ENCODE data around the gene PRR18. TPM values are rescaled to one million over a fixed set of nuclear protein-coding genes. Genes with fewer than 3 reads are reported as not detected.

PRR18 gene
- total and polyA plus RNA-seq, 4 donors = 0.29 to 2.8 (median 1.1) TPM

GRCh38 chr6:166333172-166333995 lies 25.2 kb upstream of the PRR18 start:
- Histone ChIP-seq H3K27me3 (ENCODE audit: control insufficient read depth in 4 of 4, insufficient read depth in 4 of 4, low read length in 3 of 4) (no peaks in the 10 kb centered on the region), H3K9me3 (ENCODE audit: control insufficient read depth in 4 of 4, low read length in 3 of 4) (no peaks in the 10 kb centered on the region), H3K27ac (ENCODE audit: low read depth in 1 of 2, low read length in 2 of 2) (no peak overlapping the region), H3K36me3 (ENCODE audit: control insufficient read depth in 4 of 4, insufficient read depth in 3 of 4, low read depth in 1 of 4, low read length in 3 of 4) (peaks cover 0 to 17% (median 14%) of the 10 kb centered on the region in 4 donors), H3K4me3 (ENCODE audit: low read depth in 1 of 3, low read length in 3 of 3) (no peak overlapping the region), H3K4me1 (ENCODE audit: control insufficient read depth in 4 of 4, insufficient read depth in 4 of 4, low read length in 3 of 4) (peaks cover 0 to 12% (median 5%) of the 10 kb centered on the region in 4 donors), H3K9ac (ENCODE audit: low read depth in 1 of 2, low read length in 2 of 2) (no peak overlapping the region)
- DNase-seq (ENCODE audit: low spot score) = no peak
- WGBS = 86% methylated on average over 23 of the region's 23 CpGs
- no peak for TF ChIP-seq EGR1 (IDR thresholded peaks at IDR 0.05; ENCODE audit: low read depth in 2 of 2)
- no peak for TF ChIP-seq GABPA (IDR thresholded peaks at IDR 0.05 in 1 of 2, conservative IDR thresholded peaks at IDR 0.05 in 1 of 2)
- TF ChIP-seq SP1 (IDR thresholded peaks at IDR 0.05) = no peak
- TF ChIP-seq ATF3 (IDR thresholded peaks at IDR 0.05) = no peak
- TF ChIP-seq FOXA1 (IDR thresholded peaks at IDR 0.05) = no peak
- no peak for TF ChIP-seq CTCF (IDR thresholded peaks at IDR 0.05; ENCODE audit: low read depth, low read length, missing input control)
- no peak for TF ChIP-seq NR2F2 (IDR thresholded peaks at IDR 0.05)
- no peak for TF ChIP-seq HNF4G (IDR thresholded peaks at IDR 0.05)
- TF ChIP-seq RXRA (IDR thresholded peaks at IDR 0.05) = no peak

- no peak overlapping the region for H3K27ac ChIP-seq (ENCODE audit: low read depth in 1 of 2, low read length in 2 of 2)
- H3K9me3 ChIP-seq (ENCODE audit: control insufficient read depth in 4 of 4, low read length in 3 of 4) = no peaks in the 10 kb centered on the region
- peaks cover 0 to 12% (median 5%) of the 10 kb centered on the region in 4 donors for H3K4me1 ChIP-seq (ENCODE audit: control insufficient read depth in 4 of 4, insufficient read depth in 4 of 4, low read length in 3 of 4)
- WGBS = 81% methylated on average over 13 of the region's 13 CpGs
- no peak overlapping the region for H3K4me3 ChIP-seq (ENCODE audit: low read depth in 1 of 3, low read length in 3 of 3)
- peaks cover 1 to 14% (median 9%) of the 10 kb centered on the region in 4 donors for H3K36me3 ChIP-seq (ENCODE audit: control insufficient read depth in 4 of 4, insufficient read depth in 3 of 4, low read depth in 1 of 4, low read length in 3 of 4)
- no peak overlapping the region for H3K9ac ChIP-seq (ENCODE audit: low read depth in 1 of 2, low read length in 2 of 2)
- no peaks in the 10 kb centered on the region for H3K27me3 ChIP-seq (ENCODE audit: control insufficient read depth in 4 of 4, insufficient read depth in 4 of 4, low read length in 3 of 4)
- TF ChIP-seq TAF1 (conservative IDR thresholded peaks at IDR 0.05) = no peak
- TF ChIP-seq FOXA2 (IDR thresholded peaks at IDR 0.05) = no peak
- TF ChIP-seq MAX (IDR thresholded peaks at IDR 0.05) = no peak
- TF ChIP-seq JUND (IDR thresholded peaks at IDR 0.05) = no peak
- no peak for TF ChIP-seq GABPA (IDR thresholded peaks at IDR 0.05 in 1 of 2, conservative IDR thresholded peaks at IDR 0.05 in 1 of 2)
- no peak for TF ChIP-seq SP1 (IDR thresholded peaks at IDR 0.05)
- no peak for TF ChIP-seq RAD21 (IDR thresholded peaks at IDR 0.05)
- TF ChIP-seq ZBTB33 (IDR thresholded peaks at IDR 0.05) = no peak
- TF ChIP-seq HNF4G (IDR thresholded peaks at IDR 0.05) = no peak
- TF ChIP-seq REST (IDR thresholded peaks at IDR 0.05) = no peak
- TF ChIP-seq ATF3 (IDR thresholded peaks at IDR 0.05) = no peak
- TF ChIP-seq CTCF (IDR thresholded peaks at IDR 0.05; ENCODE audit: low read depth, low read length, missing input control) = no peak
- TF ChIP-seq FOXA1 (IDR thresholded peaks at IDR 0.05) = no peak
- no peak for TF ChIP-seq HNF4A (conservative IDR thresholded peaks at IDR 0.05)
- TF ChIP-seq YY1 (IDR thresholded peaks at IDR 0.05) = no peak
- no peak for TF ChIP-seq EGR1 (IDR thresholded peaks at IDR 0.05; ENCODE audit: low read depth in 2 of 2)
- no peak for TF ChIP-seq RXRA (IDR thresholded peaks at IDR 0.05)
- no peak for DNase-seq (ENCODE audit: low spot score)
Observed at GRCh38 chr6:166331503-166332415, 23.6 kb upstream of the PRR18 start.
